ENCODE data around the gene HTR3D.
"Not testable (repeated sequence)": the region's sequence is repeated elsewhere in the genome, so short reads cannot be mapped to it uniquely, and the experiment has no call there.

The HTR3D gene

DNA sequence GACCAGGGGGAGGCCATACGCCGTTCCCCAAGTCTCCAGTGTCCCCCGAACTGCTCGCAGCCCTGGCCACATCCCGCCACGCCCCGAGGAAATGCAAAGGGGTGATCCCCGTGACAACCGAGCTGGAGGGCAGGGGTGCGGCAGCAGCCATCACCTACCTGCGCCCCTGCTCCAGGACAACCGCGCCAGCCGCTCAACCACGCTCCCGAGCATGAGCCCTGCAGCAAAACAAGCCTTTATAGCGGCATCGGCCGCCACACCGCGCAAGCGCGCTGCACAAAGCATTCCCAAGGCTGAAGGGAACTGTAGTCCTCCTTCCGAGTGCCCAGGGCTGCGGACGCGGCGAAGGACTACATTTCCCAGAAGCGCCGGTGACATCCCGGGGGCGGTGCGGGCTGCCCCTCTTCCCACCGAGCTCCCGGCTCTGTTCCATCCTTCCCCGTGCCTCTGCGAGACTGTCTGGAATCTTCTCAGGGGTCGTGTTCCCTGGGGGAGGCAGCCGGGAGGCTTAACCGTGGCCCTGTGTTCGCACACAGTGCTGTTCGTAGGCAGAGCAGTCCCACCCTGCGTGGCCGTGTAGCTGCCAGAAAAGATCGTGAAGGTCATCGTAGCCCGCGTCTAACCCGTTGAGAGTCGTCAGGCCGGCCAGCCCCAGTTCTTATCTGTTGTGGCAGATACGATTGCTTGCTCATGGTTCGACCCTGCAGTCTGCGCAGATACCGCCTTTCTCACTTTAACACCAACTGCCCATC lies 13.7 kb upstream of the HTR3D start, which contains the start of gene ABCC5:
TSS of gene ABCC5 (minus strand) at position 213 of the 752 bp plus-strand sequence. CDS start 3,492 bp downstream, outside the sequence.
- TF ChIP-seq POLR2AphosphoS5 (IDR thresholded peaks at IDR 0.05; ENCODE audit: low read depth, low read length), result no peak
- no peak for TF ChIP-seq TAF1 (IDR thresholded peaks at IDR 0.05; ENCODE audit: borderline replicate concordance, low read depth, low read length)
- TF ChIP-seq POLR2A (IDR thresholded peaks at IDR 0.05; ENCODE audit: low read depth, low read length), result no peak
- FAIRE-seq (peak; percentile 95), DNase-seq (ENCODE audit: insufficient read length) (peak; percentile 80)

- DNase-seq (ENCODE audit: insufficient read length) (no peak), FAIRE-seq (no peak)
- TF ChIP-seq POLR2A (IDR thresholded peaks at IDR 0.05; ENCODE audit: low read depth, low read length) (no peak), POLR2AphosphoS5 (IDR thresholded peaks at IDR 0.05; ENCODE audit: low read depth, low read length) (no peak), TAF1 (IDR thresholded peaks at IDR 0.05; ENCODE audit: borderline replicate concordance, low read depth, low read length) (no peak)
Observed at GRCh38 chr3:184018424-184018973, 13.0 kb upstream of the HTR3D start.

- TF ChIP-seq POLR2A (IDR thresholded peaks at IDR 0.05; ENCODE audit: low read depth, low read length) (no peak), TAF1 (IDR thresholded peaks at IDR 0.05; ENCODE audit: borderline replicate concordance, low read depth, low read length) (no peak), POLR2AphosphoS5 (IDR thresholded peaks at IDR 0.05; ENCODE audit: low read depth, low read length) (no peak)
- DNase-seq (ENCODE audit: insufficient read length) (no peak), FAIRE-seq (no peak)
Observed at GRCh38 chr3:184022323-184022722, 9.2 kb upstream of the HTR3D start.

- not testable (repeated sequence) for FAIRE-seq; DNase-seq (ENCODE audit: insufficient read length)
Observed at GRCh38 chr3:184025256-184025655, 6.3 kb upstream of the HTR3D start.

GRCh38 chr3:184028275-184028890 lies 3.2 kb upstream of the HTR3D start:
- not testable (repeated sequence) for FAIRE-seq; DNase-seq (ENCODE audit: insufficient read length)

GRCh38 chr3:184029443-184029842 lies 2.1 kb upstream of the HTR3D start:
- DNase-seq (ENCODE audit: insufficient read length) (no peak), FAIRE-seq (no peak)
- TF ChIP-seq POLR2AphosphoS5 (IDR thresholded peaks at IDR 0.05; ENCODE audit: low read depth, low read length), result no peak
- no peak for TF ChIP-seq POLR2A (IDR thresholded peaks at IDR 0.05; ENCODE audit: low read depth, low read length)
- no peak for TF ChIP-seq TAF1 (IDR thresholded peaks at IDR 0.05; ENCODE audit: borderline replicate concordance, low read depth, low read length)

DNA sequence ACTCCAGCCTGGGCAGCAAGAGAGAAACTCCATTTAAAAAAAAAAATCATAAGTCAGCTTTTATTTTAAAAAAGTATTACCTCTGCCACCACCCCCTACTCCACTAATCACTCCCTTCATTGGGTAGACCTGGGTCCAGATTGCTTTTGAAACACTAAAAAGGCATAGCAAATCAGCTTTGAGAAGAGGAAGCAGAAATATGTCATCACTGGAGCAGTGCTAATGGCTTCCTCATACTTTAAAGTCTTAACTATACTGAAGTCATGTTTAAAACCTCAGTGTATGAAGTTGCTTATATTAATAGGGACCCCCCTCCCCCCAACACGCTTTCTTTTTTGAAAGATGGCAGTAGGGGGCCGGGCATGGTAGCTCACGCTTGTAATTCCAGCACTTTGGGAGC lies 1.0 kb upstream of the HTR3D start:
- FAIRE-seq (no peak), DNase-seq (ENCODE audit: insufficient read length) (no peak)
- TF ChIP-seq POLR2AphosphoS5 (IDR thresholded peaks at IDR 0.05; ENCODE audit: low read depth, low read length) (no peak), TAF1 (IDR thresholded peaks at IDR 0.05; ENCODE audit: borderline replicate concordance, low read depth, low read length) (no peak), POLR2A (IDR thresholded peaks at IDR 0.05; ENCODE audit: low read depth, low read length) (no peak)

GRCh38 chr3:184037816-184038215 lies 6.3 kb downstream of the HTR3D start:
- TF ChIP-seq POLR2A (IDR thresholded peaks at IDR 0.05; ENCODE audit: low read depth, low read length) (no peak), POLR2AphosphoS5 (IDR thresholded peaks at IDR 0.05; ENCODE audit: low read depth, low read length) (no peak), TAF1 (IDR thresholded peaks at IDR 0.05; ENCODE audit: borderline replicate concordance, low read depth, low read length) (no peak)
- DNase-seq (ENCODE audit: insufficient read length), result no peak
- FAIRE-seq, result no peak

- not testable (repeated sequence) for DNase-seq (ENCODE audit: insufficient read length); FAIRE-seq
Observed at GRCh38 chr3:184038307-184038706, 6.8 kb downstream of the HTR3D start.

GRCh38 chr3:184039414-184039813 lies 7.9 kb downstream of the HTR3D start:
- TF ChIP-seq TAF1 (IDR thresholded peaks at IDR 0.05; ENCODE audit: borderline replicate concordance, low read depth, low read length) (no peak), POLR2AphosphoS5 (IDR thresholded peaks at IDR 0.05; ENCODE audit: low read depth, low read length) (no peak), POLR2A (IDR thresholded peaks at IDR 0.05; ENCODE audit: low read depth, low read length) (no peak)
- FAIRE-seq (no peak), DNase-seq (ENCODE audit: insufficient read length) (no peak)

GRCh38 chr3:184040010-184040409 lies 8.5 kb downstream of the HTR3D start:
- DNase-seq (ENCODE audit: insufficient read length) (no peak), FAIRE-seq (no peak)

GRCh38 chr3:184042617-184043016 lies 11.1 kb downstream of the HTR3D start:
- TF ChIP-seq POLR2A (IDR thresholded peaks at IDR 0.05; ENCODE audit: low read depth, low read length), result no peak
- no peak for TF ChIP-seq TAF1 (IDR thresholded peaks at IDR 0.05; ENCODE audit: borderline replicate concordance, low read depth, low read length)
- no peak for TF ChIP-seq POLR2AphosphoS5 (IDR thresholded peaks at IDR 0.05; ENCODE audit: low read depth, low read length)
- FAIRE-seq, result no peak
- DNase-seq (ENCODE audit: insufficient read length), result no peak

More at GRCh38 chr3:184040010-184040409, 8.5 kb downstream of the HTR3D start:
- TF ChIP-seq POLR2AphosphoS5 (IDR thresholded peaks at IDR 0.05; ENCODE audit: low read depth, low read length) (no peak), TAF1 (IDR thresholded peaks at IDR 0.05; ENCODE audit: borderline replicate concordance, low read depth, low read length) (no peak), POLR2A (IDR thresholded peaks at IDR 0.05; ENCODE audit: low read depth, low read length) (no peak)

All from GM12892 (cell line).